ENCODE results near the gene POLR3E. TPM values are rescaled to one million over a fixed set of nuclear protein-coding genes. Genes with fewer than 3 reads are reported as not detected.
"Not testable (repeated sequence)": the region's sequence is repeated elsewhere in the genome, so short reads cannot be mapped to it uniquely, and the experiment has no call there.

The POLR3E gene
- total RNA-seq, 1 donor from 2014 or later: 31.5 TPM

- no peaks in the 10 kb centered on the region for H3K9me3 Mint-ChIP-seq (ENCODE audit: unreplicated experiment)
- H3K27me3 Mint-ChIP-seq (ENCODE audit: unreplicated experiment): no peaks in the 10 kb centered on the region
- DNase-seq: no peak
- H3K27ac Mint-ChIP-seq (ENCODE audit: unreplicated experiment): no peak overlapping the region
- H3K4me1 Mint-ChIP-seq (ENCODE audit: low read depth, unreplicated experiment): no peaks in the 10 kb centered on the region
- no peak for TF ChIP-seq CTCF (IDR thresholded peaks at IDR 0.05; ENCODE audit: partially characterized antibody, unreplicated experiment)
- peaks cover 3% of the 10 kb centered on the region for H3K36me3 Mint-ChIP-seq (ENCODE audit: unreplicated experiment)
- H3K4me3 Mint-ChIP-seq (ENCODE audit: unreplicated experiment): no peak overlapping the region
Measured at GRCh38 chr16:22348291-22348690, 51.1 kb downstream of the POLR3E start.

- H3K27ac Mint-ChIP-seq (ENCODE audit: unreplicated experiment); H3K27me3 Mint-ChIP-seq (ENCODE audit: unreplicated experiment); DNase-seq; H3K4me3 Mint-ChIP-seq (ENCODE audit: unreplicated experiment); H3K9me3 Mint-ChIP-seq (ENCODE audit: unreplicated experiment); H3K4me1 Mint-ChIP-seq (ENCODE audit: low read depth, unreplicated experiment); H3K36me3 Mint-ChIP-seq (ENCODE audit: unreplicated experiment): not testable (repeated sequence)
Measured at GRCh38 chr16:22351017-22351416, 53.8 kb downstream of the POLR3E start.

GRCh38 chr16:22352140-22352539 lies 54.9 kb downstream of the POLR3E start:
- no peaks in the 10 kb centered on the region for H3K36me3 Mint-ChIP-seq (ENCODE audit: unreplicated experiment)

DNA sequence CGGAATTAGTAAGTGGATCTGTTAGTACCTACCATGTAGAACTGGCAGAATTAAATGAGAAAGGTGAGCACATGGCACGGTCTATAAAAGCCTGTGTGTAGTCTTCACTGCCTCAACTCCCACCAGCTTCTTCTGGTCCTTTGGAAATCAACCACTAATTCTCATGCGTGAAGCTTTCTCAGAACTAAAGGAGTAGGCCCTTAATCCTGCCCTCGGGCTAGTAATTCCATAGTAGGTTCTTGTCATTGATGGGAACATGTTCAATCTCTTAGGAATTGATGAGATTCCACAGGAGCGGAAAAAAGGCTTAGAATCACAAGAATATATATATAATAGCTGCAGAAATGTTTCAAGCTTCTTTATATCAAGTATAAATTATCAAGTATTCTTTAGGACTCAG lies 55.5 kb downstream of the POLR3E start:
- Mint-ChIP-seq H3K4me1 (ENCODE audit: low read depth, unreplicated experiment) (peaks cover 9% of the 10 kb centered on the region), H3K36me3 (ENCODE audit: unreplicated experiment) (no peaks in the 10 kb centered on the region), H3K27ac (ENCODE audit: unreplicated experiment) (no peak overlapping the region), H3K4me3 (ENCODE audit: unreplicated experiment) (no peak overlapping the region), H3K9me3 (ENCODE audit: unreplicated experiment) (no peaks in the 10 kb centered on the region), H3K27me3 (ENCODE audit: unreplicated experiment) (no peaks in the 10 kb centered on the region)
- DNase-seq: no peak
- no peak for TF ChIP-seq CTCF (IDR thresholded peaks at IDR 0.05; ENCODE audit: partially characterized antibody, unreplicated experiment)

More at GRCh38 chr16:22352140-22352539, 54.9 kb downstream of the POLR3E start:
- H3K4me3 Mint-ChIP-seq (ENCODE audit: unreplicated experiment): no peak overlapping the region
- no peaks in the 10 kb centered on the region for H3K27me3 Mint-ChIP-seq (ENCODE audit: unreplicated experiment)
- no peak for TF ChIP-seq CTCF (IDR thresholded peaks at IDR 0.05; ENCODE audit: partially characterized antibody, unreplicated experiment)
- no peak overlapping the region for H3K27ac Mint-ChIP-seq (ENCODE audit: unreplicated experiment)
- H3K4me1 Mint-ChIP-seq (ENCODE audit: low read depth, unreplicated experiment): peaks cover 6% of the 10 kb centered on the region
- no peaks in the 10 kb centered on the region for H3K9me3 Mint-ChIP-seq (ENCODE audit: unreplicated experiment)
- DNase-seq: no peak

DNA sequence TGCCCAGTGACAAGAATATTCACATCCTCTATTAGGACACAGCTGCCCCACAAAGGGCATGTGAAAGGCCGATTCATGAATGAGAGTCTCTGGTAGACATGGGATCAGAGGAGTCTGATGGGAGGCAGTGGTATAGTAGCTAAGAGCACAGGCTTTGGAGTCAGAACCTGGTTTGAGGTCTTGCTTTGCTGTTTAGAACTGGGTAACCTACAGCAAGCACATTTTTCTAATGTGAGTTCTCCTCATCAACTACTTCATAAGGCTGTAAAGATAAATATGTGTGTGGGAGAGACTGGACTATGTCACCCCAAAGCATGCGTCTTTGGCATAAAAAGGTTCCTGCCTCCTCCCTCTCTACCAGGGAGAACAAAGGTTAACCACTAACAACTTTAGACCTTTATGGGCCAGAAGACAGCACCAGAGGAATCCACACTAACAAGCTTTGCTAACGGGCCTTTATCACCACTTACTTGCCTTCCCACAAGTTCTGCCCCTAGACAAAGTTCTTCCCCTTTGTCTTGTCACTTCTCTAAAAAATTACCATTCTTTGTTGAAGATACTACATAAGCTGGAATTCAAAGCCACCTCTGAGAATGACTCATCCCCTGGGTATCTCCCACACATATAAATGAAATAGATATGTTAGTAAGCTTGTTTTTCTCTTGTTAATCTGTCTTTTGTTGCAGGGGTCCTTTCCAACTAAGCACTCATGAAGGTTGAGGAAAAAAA lies 56.1 kb downstream of the POLR3E start:
- Mint-ChIP-seq H3K27ac (ENCODE audit: unreplicated experiment) (no peak overlapping the region), H3K4me3 (ENCODE audit: unreplicated experiment) (no peak overlapping the region), H3K36me3 (ENCODE audit: unreplicated experiment) (no peaks in the 10 kb centered on the region), H3K27me3 (ENCODE audit: unreplicated experiment) (no peaks in the 10 kb centered on the region), H3K9me3 (ENCODE audit: unreplicated experiment) (no peaks in the 10 kb centered on the region), H3K4me1 (ENCODE audit: low read depth, unreplicated experiment) (peaks cover 11% of the 10 kb centered on the region)
- no peak for DNase-seq
- TF ChIP-seq CTCF (IDR thresholded peaks at IDR 0.05; ENCODE audit: partially characterized antibody, unreplicated experiment): no peak
